SIG-M5 treated with dmso at 0.1 percent for 504 hours (cell line): Measurements from ENCODE around the gene USP16.

Experiments used
- DNase-seq: peaks from one replicate; lab custom pipeline; 2025; ENCODE audit not compliant: unreplicated experiment; lab: John Stamatoyannopoulos, UW

Gene USP16

DNA sequence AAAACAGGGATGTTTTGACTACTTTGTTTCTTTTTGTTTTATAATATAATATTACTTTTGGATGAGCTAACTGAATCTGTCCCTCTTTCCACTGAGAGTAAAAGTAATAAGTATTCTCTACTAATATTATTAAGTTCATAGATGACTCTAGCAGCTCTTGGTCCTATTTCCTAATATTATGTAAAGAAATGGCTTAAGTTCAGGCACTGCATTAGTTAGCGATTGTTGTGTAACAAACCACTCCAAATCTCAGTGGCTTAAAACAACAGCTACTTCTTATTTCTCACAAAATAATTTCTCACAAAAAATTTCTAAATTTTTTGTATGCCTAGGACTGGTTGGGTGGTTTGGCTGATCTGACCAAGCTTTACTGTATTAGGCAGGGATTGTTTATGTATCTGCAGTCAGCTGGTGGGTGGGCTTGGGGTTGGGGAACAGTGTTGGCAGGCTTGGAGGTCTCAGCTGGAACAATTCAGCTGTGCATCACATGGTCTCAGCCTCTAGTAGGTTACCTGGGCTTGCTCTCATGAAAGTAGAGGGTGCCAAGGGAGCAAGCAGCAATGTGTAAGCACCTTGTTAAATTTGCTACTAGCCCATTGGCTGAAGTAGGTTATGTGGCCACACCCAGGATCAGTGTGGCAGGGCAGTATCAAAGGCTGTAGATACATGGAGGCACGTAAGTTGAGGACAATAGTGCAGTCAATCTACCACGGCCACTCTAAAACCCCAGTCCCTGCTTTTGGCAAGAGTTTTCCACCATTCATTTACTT, 57.8 kb downstream of the USP16 start:
- no peak for DNase-seq

GRCh38 chr21:29083306-29083705, 58.8 kb downstream of the USP16 start:
- DNase-seq: no peak

DNA sequence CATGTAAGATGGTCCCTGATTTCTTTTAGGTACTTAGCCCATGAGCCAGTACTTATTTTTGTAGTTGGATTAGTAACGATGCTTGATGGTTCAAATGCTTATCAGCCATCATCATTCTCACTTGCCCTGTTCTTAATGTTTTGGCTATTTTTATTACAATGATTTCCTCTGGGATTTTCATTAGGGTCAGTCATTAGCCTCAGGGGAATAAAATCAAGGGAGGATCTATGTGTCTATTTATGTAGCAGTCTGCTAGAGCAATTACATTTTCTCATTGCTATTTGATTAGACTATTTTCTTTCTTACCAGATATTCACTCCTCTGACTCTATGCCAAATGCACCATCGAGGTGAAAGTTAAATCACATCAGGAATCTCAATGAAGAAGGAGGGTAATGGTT, 59.9 kb downstream of the USP16 start:
- DNase-seq: no peak

- no peak for DNase-seq
Measured at GRCh38 chr21:29085106-29085752, 60.8 kb downstream of the USP16 start.

DNA sequence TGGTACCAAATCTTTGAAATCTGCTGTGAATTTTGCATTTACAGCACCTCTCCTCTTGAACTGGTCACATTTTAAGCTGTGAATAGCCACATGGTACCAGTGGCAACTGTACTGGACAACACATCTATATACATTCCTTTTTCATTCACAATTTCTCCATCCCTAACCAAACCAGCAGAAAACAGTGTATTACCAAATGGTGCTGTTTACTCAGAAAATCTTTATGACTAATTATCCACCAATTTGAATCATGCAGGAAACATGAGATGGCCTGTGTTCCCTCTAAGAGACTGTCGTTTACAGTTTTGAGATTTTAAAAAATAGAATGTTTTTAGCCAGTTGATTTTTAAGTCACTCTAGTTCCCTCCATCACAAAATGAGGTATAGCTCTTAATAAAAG, 66.6 kb downstream of the USP16 start:
- no peak for DNase-seq

DNA sequence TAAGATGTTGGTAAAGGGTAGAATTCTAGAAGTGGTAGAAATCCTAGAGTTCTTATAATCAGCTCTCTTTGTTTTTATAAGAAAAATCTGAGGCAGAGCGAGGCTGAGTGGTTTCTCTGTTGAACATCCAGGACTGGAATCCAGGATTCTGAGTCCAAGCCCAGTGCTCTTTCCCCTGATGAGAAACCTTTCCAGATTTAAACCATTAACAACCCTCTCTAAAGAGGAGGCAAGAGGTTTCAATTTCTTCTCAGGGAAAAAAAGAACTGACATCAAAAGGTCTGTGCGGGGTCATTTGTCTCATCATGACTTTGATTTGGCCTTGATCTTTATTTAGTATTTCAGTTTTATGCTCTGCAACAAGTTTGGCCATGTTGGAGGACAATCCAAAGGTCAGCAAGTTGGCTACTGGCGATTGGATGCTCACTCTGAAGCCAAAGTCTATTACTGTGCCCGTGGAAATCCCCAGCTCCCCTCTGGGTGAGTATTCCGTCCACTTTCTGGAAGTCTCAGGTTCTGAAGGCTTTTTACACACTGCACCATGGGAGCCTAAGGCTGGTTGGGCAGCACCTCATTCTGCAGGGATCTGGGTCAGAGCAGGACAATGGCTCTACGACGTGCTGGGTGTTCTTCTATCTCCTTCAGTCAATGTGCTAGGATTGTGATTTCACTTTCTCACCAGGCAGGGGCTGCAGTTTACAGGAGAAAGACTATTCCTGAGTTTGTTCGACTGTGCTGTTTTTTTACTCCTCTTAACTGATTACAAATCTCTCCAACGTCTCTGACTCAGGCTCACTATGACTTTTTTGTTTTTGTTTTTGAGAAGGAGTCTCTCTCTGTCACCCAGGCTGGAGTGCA, 67.9 kb downstream of the USP16 start:
- DNase-seq: no peak

GRCh38 chr21:29096218-29097015, 71.9 kb downstream of the USP16 start:
- no peak for DNase-seq

DNA sequence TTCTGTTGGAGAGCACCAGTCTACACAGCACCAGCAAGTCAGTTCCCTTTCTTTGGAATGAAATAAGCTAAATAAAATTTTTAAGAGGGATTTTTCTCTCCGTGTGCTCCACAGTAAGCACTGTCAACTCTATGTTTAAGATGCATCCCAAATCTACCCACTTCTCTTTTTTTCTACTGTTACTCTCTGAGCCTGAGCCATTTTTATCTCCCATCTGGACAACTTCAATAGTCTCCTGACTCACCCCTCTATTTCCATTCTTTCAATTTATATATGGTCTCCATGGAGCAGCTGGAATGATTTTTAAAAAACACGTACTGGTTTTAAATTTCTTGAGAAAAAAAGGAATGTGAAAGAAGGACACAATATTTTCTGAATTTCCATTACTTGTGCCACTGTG, 73.7 kb downstream of the USP16 start:
- peak; percentile 73 for DNase-seq

DNA sequence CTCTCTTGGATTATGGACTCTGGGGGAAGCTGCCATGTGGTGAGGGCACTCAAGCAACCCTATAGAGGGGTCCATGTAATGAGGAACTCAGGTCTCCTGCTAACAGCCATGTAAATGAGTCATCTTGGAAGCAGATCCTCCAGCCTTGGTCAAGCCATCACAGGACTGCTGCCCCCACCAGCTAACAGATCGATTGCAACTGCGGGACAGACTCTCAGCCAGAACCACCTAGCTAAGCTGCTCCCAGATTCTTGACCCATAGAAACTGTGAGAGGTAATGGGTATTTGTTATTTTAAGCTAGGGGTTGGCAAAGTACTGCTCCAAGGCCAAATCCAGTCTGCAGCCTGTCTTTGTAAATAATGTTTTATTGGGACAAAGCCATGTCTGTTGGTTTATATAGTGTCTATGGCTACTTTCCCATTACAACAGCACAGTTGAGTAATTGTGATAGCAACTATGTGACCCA, 78.4 kb downstream of the USP16 start:
- DNase-seq: no peak
